HEK293 (cell line): ENCODE results near the gene UBAP1L.

Source experiments
- CTCF ChIA-PET: fragments of 350-600 bp; formaldehyde crosslinking; extraction: SDS; loops from one replicate; lab custom pipeline; 2021; ENCODE audit warnings: antibody characterized with exemption; lab: Yijun Ruan, JAX
- POLR2A ChIA-PET: fragments of 300-600 bp; formaldehyde crosslinking; extraction: SDS; loops from one replicate; lab custom pipeline; 2020; ENCODE audit warnings: antibody characterized with exemption, inconsistent platforms; lab: Yijun Ruan, JAX
- H3K27ac ChIP-seq: fragments of 200-500 bp; sonication (Bioruptor generic); 2 replicates; pipeline ENCODE4 v1.5.1; 2014; ENCODE audit warnings: low read depth, low read length, control low read depth, inconsistent platforms; ENCODE audit errors: extremely low read depth
- H3K36me3 ChIP-seq, 2 experiments: fragments of 200-500 bp in 1 of 2; sonication (Bioruptor generic) in 1 of 2; 1 replicate in 1 of 2; 2 replicates in 1 of 2; pipeline ENCODE4 v1.5.1; 2014 to 2017; ENCODE audit warnings: inconsistent platforms in 2 of 2, low read length in 2 of 2; ENCODE audit not compliant: control insufficient read depth in 2 of 2, insufficient read depth in 1 of 2
- H3K4me1 ChIP-seq: fragments of 200-500 bp; sonication (Bioruptor generic); 2 replicates; pipeline ENCODE4 v1.5.1; 2014; ENCODE audit warnings: mild to moderate bottlenecking, low read length, inconsistent platforms; ENCODE audit not compliant: control insufficient read depth, insufficient read depth
- H3K4me3 ChIP-seq: 2 replicates; pipeline ENCODE4 v1.5.1; 2011; ENCODE audit warnings: low read depth, mild to moderate bottlenecking, control low read depth, low read length, moderate library complexity
- H3K9me3 ChIP-seq: fragments of 200-500 bp; sonication (Bioruptor generic); 2 replicates; pipeline ENCODE4 v1.5.1; 2014; ENCODE audit warnings: low read depth, low read length, inconsistent platforms; ENCODE audit not compliant: control insufficient read depth, insufficient read depth
- HOXA7 ChIP-seq: sonication (generic); formaldehyde crosslinking; IDR thresholded peaks from 2 replicates; pipeline ENCODE4 v1.8.1; 2022; ENCODE audit warnings: missing genetic modification reagents, borderline replicate concordance
- PRDM2 ChIP-seq: fragments of 450-650 bp; formaldehyde crosslinking; IDR thresholded peaks from 2 replicates; pipeline ENCODE4 v1.5.1; 2016; ENCODE audit warnings: missing biosample characterization, missing genetic modification characterization, borderline replicate concordance
- RBAK ChIP-seq: fragments of 450-650 bp; formaldehyde crosslinking; IDR thresholded peaks from 2 replicates; pipeline ENCODE4 v1.5.1; 2016; ENCODE audit warnings: missing biosample characterization, missing genetic modification characterization
- SP2 ChIP-seq: fragments of 450-650 bp; formaldehyde crosslinking; IDR thresholded peaks from 2 replicates; pipeline ENCODE4 v1.5.1; 2016; ENCODE audit warnings: missing biosample characterization, missing genetic modification characterization
- ZBTB48 ChIP-seq: fragments of 450-650 bp; formaldehyde crosslinking; IDR thresholded peaks from 2 replicates; pipeline ENCODE4 v1.5.1; 2016; ENCODE audit warnings: missing biosample characterization, missing genetic modification characterization
- ZBTB49 ChIP-seq: fragments of 450-650 bp; formaldehyde crosslinking; IDR thresholded peaks from 2 replicates; pipeline ENCODE4 v1.5.1; 2016; ENCODE audit warnings: missing biosample characterization, missing genetic modification characterization, low read depth
- ZNF133 ChIP-seq: fragments of 450-650 bp; formaldehyde crosslinking; IDR thresholded peaks from 2 replicates; pipeline ENCODE4 v1.5.1; 2016; ENCODE audit warnings: missing biosample characterization, missing genetic modification characterization
- ZNF214 ChIP-seq: fragments of 450-650 bp; formaldehyde crosslinking; IDR thresholded peaks from 2 replicates; pipeline ENCODE4 v1.5.1; 2017; ENCODE audit warnings: missing biosample characterization, mild to moderate bottlenecking, missing genetic modification characterization, borderline replicate concordance
- ZNF266 ChIP-seq: fragments of 450-650 bp; formaldehyde crosslinking; IDR thresholded peaks from 2 replicates; pipeline ENCODE4 v1.5.1; 2016; ENCODE audit warnings: missing biosample characterization, missing genetic modification characterization, low read depth
- ZNF302 ChIP-seq: fragments of 450-650 bp; formaldehyde crosslinking; IDR thresholded peaks from 2 replicates; pipeline ENCODE4 v1.5.1; 2016; ENCODE audit warnings: missing biosample characterization, missing genetic modification characterization, low read depth
- ZNF350 ChIP-seq: fragments of 450-650 bp; formaldehyde crosslinking; IDR thresholded peaks from 2 replicates; pipeline ENCODE4 v1.5.0; 2017; ENCODE audit warnings: missing biosample characterization, mild to moderate bottlenecking, missing genetic modification characterization
- ZNF404 ChIP-seq: fragments of 450-650 bp; formaldehyde crosslinking; IDR thresholded peaks from 2 replicates; pipeline ENCODE4 v1.5.1; 2017; ENCODE audit warnings: missing biosample characterization, missing genetic modification characterization
- ZNF416 ChIP-seq: fragments of 450-650 bp; formaldehyde crosslinking; IDR thresholded peaks from 2 replicates; pipeline ENCODE4 v1.5.1; 2016; ENCODE audit warnings: missing biosample characterization, missing genetic modification characterization
- ZNF433 ChIP-seq: fragments of 450-650 bp; formaldehyde crosslinking; IDR thresholded peaks from 2 replicates; pipeline ENCODE4 v1.5.1; 2016; ENCODE audit warnings: missing biosample characterization, missing genetic modification characterization, low read depth
- ZNF521 ChIP-seq: fragments of 450-650 bp; formaldehyde crosslinking; IDR thresholded peaks from 2 replicates; pipeline ENCODE4 v1.5.1; 2017; ENCODE audit warnings: missing biosample characterization, mild to moderate bottlenecking, missing genetic modification characterization
- ZNF530 ChIP-seq: fragments of 450-650 bp; formaldehyde crosslinking; IDR thresholded peaks from 2 replicates; pipeline ENCODE4 v1.5.1; 2016; ENCODE audit warnings: low read depth, missing biosample characterization, missing genetic modification characterization
- ZNF660 ChIP-seq: fragments of 450-650 bp; IDR thresholded peaks from 2 replicates; pipeline ENCODE4 v1.5.1; 2018; ENCODE audit warnings: missing biosample characterization, mild to moderate bottlenecking, missing genetic modification characterization
- ZNF785 ChIP-seq: fragments of 450-650 bp; formaldehyde crosslinking; IDR thresholded peaks from 2 replicates; pipeline ENCODE4 v1.5.1; 2016; ENCODE audit warnings: missing biosample characterization, missing genetic modification characterization
- ZSCAN16 ChIP-seq: fragments of 450-650 bp; formaldehyde crosslinking; IDR thresholded peaks from 2 replicates; pipeline ENCODE4 v1.5.1; 2016; ENCODE audit warnings: missing biosample characterization, missing genetic modification characterization

The UBAP1L gene

GRCh38 chr15:65085990-65086679, 28.9 kb downstream of the UBAP1L start:
- TF ChIP-seq ZBTB48 (tag by site-specific recombination) (no peak), ZBTB49 (tag by site-specific recombination) (no peak), ZNF133 (tag by site-specific recombination) (no peak), RBAK (tag by site-specific recombination) (no peak), ZNF521 (tag by site-specific recombination) (no peak), ZNF302 (tag by site-specific recombination) (no peak), ZNF660 (no peak), ZNF350 (tag by site-specific recombination) (no peak), ZNF433 (no peak)
- H3K9me3 ChIP-seq: no peaks in the 10 kb centered on the region
- CTCF ChIA-PET: interaction anchor here (0.6 to 8.2 kb wide), 2 partner anchors 33 to 50 kb away, joined by 5 to 94 read pairs; no protein-coding TSS in a partner anchor
- peaks cover 9% of the 10 kb centered on the region for H3K4me1 ChIP-seq
- POLR2A ChIA-PET: no interaction called here
- H3K36me3 ChIP-seq: no peaks in the 10 kb centered on the region
- no peak overlapping the region for H3K27ac ChIP-seq
- H3K4me3 ChIP-seq: no peak overlapping the region

- ChIA-PET POLR2A (no interaction called here), CTCF (interaction anchor here (1.6 to 8.2 kb wide), 4 partner anchors 16 to 51 kb away, joined by 3 to 94 read pairs (median 11); no protein-coding TSS in a partner anchor)
- H3K4me3 ChIP-seq: no peak overlapping the region
- peaks cover 9% of the 10 kb centered on the region for H3K4me1 ChIP-seq
- TF ChIP-seq SP2 (no peak), ZNF404 (tag by site-specific recombination) (no peak), ZNF785 (tag by site-specific recombination) (no peak), HOXA7 (CRISPR knock-in tag) (no peak), ZNF266 (tag by site-specific recombination) (no peak), ZNF416 (no peak)
- no peaks in the 10 kb centered on the region for H3K36me3 ChIP-seq
- H3K27ac ChIP-seq: no peak overlapping the region
- no peaks in the 10 kb centered on the region for H3K9me3 ChIP-seq
Observed at GRCh38 chr15:65085207-65085753, 29.7 kb downstream of the UBAP1L start.

GRCh38 chr15:65084500-65085206, 30.3 kb downstream of the UBAP1L start:
- H3K36me3 ChIP-seq: no peaks in the 10 kb centered on the region
- H3K4me1 ChIP-seq: peaks cover 9% of the 10 kb centered on the region
- ChIA-PET CTCF (interaction anchor here (0.7 to 8.2 kb wide), 6 partner anchors 8 to 275 kb away, joined by 3 to 94 read pairs (median 5); no protein-coding TSS in a partner anchor), POLR2A (interaction anchor here (0.7 kb wide), 1 partner anchor 33 kb away, joined by 3 read pairs; no protein-coding TSS in a partner anchor)
- no peak overlapping the region for H3K27ac ChIP-seq
- no peak overlapping the region for H3K4me3 ChIP-seq
- H3K9me3 ChIP-seq: no peaks in the 10 kb centered on the region
- TF ChIP-seq ZNF214: no peak
- no peak for TF ChIP-seq ZSCAN16 (tag by site-specific recombination)
- no peak for TF ChIP-seq ZBTB49 (tag by site-specific recombination)
- no peak for TF ChIP-seq PRDM2 (tag by site-specific recombination)
- TF ChIP-seq ZNF404 (tag by site-specific recombination): no peak
- TF ChIP-seq ZNF530: no peak
